ENCODE data around the gene TMEM181.
A peak's percentile ranks its signal among the peaks of the same experiment; 100 is the strongest.
"Not testable (repeated sequence)": the region's sequence is repeated elsewhere in the genome, so short reads cannot be mapped to it uniquely, and the experiment has no call there.

Gene TMEM181

DNA sequence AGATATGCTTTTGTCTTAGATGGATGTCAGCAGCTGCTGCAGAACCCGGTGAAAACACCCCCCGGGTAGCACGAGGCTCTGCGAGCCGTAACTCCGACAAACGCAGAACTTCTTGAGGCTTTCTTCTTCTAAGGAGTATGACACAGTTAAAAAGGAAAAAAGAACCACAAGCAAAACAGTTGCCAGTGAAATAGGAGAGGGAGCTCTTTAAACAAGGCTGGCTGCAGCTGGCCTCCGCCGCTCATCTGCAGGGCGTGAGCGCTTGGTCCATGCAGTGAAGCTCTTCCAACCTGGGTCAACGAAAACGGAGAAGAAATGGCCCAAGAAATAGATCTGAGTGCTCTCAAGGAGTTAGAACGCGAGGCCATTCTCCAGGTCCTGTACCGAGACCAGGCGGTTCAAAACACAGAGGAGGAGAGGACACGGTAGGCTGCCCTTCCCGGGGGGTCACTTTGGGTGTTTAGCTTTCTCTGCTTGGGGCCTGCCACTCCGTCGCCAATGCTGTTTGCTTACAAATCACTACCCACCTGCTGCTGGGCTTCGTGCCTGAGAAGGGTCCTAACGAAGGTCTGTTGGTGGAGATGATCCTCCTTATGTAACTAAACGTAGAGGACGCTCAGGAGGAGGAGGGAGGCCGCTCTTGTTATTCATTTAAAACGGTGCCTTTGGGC lies 103.2 kb downstream of the TMEM181 start:
- DNase-seq = no peak

DNA sequence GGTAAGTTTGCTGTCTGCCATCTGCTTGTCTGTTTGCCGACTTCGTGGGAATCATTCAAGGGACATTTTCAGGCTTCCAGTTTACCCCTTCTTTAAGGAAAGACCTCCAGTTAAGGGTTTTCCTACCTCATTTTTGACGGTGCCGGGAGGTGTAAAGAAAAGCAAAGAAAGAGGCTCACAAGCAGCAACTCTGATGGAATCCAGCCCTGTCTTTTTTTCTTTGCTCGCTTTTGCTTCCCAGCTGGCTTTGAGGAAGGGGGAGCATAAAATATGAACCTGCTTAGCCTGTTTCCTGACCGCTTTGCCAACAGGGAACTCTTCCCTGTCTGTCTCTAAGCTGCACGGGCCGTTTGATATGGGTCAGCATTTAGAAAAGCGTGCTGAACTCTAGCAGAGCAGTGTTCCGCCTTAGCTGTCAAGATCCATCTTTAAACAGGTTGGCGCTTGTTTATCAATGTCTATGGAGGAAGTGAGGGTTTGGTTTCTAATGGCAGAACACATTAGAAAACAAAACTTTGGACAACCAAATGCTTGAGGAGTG lies 103.8 kb downstream of the TMEM181 start:
- no peak for DNase-seq

DNA sequence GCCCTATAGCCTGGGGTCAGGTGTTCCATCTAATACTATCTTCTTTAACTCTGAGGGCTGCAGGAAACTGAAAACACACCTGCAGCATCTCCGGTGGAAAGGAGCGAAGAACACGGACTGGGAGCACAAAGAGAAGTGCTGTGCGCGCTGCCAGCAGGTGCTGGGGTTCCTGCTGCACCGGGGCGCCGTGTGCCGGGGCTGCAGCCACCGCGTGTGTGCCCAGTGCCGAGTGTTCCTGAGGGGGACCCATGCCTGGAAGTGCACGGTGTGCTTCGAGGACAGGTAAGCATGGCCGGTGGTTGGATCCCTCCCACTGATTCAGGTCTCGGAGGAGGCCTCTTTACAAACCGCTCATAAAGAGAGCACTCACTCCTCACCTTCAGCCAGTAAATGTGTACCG lies 105.4 kb downstream of the TMEM181 start:
- DNase-seq = no peak

DNA sequence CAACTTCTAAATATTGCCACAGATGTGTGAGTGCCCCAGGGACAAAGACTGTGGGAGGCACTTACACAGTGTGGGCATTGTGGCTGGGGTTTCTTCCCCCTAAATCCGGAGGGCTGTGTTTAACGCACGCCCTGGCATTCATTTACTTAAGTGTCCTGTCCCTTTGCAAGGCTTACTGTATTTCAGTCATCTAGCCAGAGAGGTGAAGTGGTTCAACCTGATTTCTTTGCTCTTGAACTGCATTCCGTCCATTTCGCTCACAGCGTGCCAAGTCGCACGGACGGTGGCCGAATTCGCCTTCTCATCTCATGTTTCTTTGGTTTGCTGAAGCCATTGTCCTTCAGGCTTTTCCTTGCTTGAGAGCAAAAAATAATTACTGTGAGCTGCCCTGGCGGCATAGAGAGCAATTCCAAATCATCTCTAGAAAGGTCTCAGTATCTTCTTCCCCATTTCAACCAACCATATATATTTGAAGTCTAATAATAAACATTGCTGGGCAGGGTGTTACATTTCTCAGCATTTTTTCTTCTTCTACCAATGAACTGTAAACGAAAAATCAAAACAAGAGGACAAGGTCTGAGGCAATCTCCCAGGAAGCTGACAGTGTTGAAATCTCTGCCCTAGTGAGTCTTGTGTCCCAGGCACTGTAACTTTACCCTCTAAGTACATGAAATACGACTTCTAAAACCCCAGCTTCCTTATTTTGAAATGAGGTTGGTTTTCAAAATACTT lies 106.9 kb downstream of the TMEM181 start:
- DNase-seq = peak in 1 of 14 donors; percentile 18

DNA sequence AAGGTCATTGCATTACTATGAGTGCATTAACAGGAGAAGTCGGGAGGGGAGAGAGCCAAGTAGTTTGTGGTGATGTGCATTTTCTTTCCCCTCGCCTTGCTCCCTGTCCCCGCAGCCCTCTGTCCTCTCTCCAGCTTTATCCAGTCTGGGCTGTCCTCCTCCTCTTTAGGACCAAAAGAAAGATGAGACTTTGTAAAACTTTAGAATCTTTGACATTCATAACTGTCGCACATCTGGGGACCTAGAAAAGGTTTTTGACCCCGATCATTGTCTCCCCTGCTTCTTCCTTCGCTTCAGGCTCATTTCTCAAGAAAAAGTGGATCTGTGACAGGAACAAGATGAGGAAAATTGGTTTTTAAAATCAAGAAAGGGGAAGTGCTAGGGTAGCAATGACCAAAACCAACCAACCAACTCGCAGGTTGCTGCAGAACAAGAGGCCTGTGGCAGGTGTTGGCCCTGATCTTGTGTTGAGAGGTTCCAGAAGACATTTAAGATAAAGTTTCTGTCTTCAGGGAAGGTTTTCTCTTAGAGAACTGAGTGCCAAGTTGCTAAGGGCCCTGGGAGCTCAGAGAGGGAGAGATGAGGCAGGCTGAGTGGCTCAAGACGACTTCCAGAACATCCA lies 107.6 kb downstream of the TMEM181 start:
- no peak for DNase-seq

DNA sequence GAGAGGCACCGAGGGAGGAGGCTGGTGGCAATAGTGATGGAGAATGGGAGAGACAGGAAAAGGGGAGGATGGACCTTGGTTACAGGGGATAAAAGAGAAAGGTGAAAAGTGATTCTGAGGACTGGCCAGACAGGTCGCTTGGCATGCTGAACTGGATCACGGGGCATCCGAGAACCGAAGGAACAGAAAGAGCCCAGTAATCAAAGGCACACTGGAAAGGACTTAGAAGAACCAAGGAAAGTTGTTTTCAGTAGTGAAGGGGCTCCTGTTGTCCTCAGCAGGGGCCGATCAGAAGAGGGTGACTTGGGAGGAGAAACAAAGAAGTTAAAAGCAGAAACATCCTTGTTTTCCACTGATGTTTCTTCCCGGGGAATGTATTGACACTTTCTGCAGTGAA lies 108.8 kb downstream of the TMEM181 start:
- no peak for DNase-seq

DNA sequence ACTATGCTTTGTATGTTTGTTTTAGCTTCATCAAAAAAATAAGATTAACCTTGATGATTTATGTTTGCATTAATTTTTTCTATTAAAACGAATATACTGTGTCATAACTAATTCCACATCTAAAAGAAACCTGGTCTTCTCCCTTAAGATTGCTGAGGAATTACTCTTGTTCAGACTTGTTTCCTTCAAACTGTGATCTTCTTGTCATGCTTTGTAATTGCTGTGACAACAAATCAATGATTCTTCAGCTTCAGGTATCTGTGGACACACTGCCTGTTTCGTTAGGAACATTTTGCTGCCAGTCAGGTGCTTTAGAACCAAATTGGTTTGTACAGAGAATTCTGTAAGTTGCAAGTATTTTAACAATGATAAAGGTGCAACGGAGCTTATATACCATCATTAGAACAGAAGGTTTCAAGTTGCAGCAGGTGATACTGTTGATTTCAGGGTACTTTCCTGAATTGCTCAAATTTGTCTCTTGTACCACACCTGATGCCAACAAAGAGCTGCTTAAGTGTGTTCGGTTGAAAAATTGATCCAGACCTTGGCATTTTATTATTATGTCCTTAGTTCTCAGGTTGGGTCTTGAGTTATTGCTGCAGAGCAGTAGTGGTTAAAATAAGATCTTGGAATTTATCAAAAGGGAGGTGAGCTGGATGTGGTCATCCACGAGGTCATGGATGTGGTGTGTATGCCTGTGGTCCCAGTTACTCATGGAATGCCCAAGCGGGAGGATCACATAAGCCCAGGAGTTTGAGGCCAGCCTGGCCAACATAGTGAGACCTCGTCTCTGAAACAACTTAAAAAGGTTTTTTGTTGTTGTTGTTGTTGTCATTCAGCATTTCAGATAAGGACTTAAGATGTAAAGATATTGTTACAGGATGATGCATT lies 109.5 kb downstream of the TMEM181 start:
- DNase-seq = no peak

DNA sequence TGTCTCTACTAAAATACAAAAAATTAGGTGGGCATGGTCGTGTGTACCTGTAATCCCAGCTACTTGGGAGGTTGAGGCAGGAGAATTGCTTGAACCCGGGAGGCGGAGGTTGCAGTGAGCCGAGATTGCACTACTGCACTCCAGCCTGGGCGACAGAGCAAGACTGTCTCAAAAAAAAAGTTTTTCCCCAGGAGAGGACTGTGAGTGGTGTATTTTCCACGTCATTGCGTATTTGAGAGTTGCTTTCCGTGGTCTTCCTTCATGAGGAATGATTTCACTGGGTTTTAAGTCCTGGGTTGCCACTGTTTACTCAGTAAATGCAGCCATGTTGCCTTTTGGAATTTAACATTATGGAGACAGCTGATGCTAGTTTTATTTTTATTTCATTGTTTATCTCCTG lies 112.2 kb downstream of the TMEM181 start:
- DNase-seq = not testable (repeated sequence)

DNA sequence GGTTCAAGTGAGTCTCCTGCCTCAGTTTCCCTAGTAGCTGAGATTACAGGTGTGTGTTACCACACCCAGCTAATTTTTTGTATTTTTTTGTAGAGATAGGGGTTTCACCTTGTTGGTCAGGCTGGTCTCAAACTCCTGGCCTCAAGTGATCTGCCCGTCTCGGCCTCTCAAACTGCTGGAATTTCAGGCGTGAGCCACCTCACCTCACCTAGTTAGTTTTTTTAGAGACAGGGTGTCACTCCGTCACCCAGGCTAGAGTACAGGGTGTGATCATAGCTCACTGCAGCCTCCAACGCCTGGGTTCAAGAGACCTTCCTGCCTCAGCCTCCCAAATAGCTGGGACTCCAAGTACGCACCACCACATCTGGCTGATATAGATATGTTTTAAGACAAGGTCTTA lies 112.8 kb downstream of the TMEM181 start:
- no peak for DNase-seq

DNA sequence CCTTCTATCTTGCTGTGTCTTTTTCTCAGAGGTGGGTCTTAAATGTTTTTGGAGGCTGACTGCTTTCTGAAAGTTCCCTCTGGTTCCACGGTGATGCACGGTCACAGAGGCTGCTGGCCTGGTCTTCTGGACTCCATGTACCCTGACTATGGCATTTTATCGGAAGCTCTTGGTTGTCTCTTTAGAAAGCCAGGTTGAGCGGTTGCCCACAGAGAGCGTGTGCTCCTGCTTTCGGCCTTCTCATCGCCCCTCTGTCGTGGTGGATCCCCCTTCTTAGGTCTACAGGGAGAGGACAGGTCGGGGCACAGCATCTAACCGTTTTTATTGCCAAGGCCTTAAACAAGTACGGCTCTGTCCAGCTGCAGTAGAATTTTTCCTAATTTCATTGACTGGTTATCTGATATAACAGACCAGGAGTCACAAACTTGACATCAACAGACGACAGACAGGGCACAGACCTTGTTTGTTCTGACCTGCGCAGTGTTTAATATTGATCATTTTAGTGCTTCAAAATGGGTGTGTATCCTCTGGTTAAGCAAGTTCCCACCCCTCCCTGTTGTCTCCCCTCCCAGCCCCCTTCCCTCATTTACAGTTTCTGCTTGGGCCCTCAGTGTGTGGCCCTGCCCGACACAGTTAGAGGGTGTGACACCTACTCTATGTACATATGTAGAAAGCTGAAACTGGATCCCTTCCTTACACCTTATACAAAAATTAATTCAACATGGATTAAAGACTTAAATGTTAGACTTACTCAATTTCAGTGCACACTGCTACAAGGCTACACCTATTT lies 114.6 kb downstream of the TMEM181 start:
- DNase-seq = no peak

DNA sequence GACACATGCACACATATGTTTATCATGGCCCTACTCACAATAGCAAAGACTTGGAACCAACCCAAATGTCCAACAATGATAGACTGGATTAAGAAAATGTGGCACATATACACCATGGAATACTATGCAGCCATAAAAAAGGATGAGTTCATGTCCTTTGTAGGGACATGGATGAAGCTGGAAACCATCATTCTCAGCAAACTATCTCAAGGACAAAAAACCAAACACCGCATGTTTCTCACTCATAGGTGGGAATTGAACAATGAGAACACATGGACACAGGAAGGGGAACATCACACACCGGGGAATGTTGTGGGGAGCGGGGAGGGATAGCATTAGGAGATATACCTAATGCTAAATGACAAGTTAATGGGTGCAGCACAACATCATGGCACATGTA lies 117.2 kb downstream of the TMEM181 start:
- DNase-seq = not testable (repeated sequence)

DNA sequence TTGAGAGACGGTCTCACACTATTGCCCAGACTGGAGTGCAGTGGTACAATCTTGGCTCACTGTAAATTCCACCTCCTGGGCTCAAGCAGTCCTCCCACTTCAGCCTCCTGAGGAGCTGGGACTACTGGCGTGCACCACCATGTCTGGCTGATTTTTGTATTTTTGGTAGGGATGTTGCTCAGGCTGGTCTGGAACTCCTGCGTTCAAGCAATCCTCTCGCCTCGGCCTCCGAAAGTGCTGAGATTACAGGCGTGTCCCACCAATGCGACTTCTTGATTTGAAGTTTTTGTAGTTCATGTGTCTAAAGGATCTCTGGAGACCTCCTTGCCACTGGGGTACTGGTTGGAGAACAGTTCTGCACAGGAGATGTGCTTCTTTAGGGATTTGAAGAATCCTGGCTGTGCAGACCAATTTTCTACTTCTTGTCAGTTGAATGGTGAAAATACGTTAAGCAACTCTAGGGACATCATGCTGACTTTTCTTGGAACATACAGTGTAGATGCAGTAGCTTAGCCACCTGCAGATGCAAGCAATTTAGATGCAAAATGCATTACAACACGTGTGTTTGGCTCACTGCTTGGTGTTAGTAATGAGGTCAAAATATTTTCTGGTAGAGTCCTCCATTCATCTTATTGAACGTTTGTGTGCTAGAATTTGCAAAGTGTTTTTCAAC lies 118.2 kb downstream of the TMEM181 start:
- no peak for DNase-seq

DNA sequence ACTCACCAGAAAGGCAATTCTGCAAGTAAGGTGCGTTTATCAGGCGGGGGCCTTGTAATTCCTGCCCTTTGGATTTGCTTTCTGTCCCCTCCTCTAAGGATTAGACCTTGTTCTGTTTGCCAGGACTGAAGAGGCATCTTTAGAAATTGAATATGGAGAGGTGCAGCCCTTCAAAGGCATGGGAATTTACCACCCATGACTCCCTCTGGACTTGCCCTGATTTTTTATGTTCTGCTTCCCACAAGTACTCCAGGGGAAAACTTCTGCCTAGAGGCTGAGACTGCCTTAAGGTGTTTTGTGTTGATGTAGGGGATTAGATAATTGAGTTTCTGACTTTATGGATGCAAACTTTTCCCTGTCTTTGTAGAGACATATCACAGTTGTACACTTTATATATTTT lies 120.1 kb downstream of the TMEM181 start:
- no peak for DNase-seq

DNA sequence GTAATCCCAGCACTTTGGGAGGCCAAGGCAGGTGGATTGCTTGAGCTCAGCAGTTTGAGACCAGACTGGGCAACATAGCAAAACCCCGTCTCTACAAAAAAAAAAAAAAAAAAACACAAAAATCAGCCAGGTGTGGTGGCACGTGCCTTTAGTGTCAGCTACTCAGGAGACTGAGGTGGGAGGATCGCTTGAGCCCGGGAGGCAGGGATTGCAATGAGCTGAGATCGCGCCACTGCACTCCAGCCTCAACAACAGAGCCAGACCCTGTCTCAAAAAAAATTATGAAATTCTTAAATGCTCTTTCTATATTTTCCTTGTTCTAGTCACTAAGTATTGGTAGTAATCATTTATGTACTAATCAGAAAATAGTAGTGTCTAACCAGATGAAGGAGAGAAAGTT lies 120.6 kb downstream of the TMEM181 start:
- no peak for DNase-seq

DNA sequence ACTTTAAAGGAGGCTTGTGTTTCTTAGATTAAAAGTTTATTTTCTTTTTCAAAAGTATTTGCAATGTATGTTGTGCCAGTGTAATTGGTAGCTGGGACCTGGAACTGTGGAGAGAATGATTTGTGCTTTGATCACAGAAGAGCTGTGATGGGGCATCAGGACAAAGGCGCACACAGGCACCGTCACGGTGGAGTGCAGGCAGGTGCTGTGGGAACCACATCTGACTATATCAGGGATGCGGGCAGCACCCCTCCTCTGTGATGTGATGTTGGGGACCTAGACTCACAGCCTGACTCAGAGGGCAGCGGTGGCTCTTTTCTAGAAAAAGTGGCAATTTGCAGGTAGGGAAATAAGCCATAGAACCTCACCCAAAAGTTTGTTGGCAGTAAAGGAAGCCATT lies 124.4 kb downstream of the TMEM181 start:
- DNase-seq = no peak

DNA sequence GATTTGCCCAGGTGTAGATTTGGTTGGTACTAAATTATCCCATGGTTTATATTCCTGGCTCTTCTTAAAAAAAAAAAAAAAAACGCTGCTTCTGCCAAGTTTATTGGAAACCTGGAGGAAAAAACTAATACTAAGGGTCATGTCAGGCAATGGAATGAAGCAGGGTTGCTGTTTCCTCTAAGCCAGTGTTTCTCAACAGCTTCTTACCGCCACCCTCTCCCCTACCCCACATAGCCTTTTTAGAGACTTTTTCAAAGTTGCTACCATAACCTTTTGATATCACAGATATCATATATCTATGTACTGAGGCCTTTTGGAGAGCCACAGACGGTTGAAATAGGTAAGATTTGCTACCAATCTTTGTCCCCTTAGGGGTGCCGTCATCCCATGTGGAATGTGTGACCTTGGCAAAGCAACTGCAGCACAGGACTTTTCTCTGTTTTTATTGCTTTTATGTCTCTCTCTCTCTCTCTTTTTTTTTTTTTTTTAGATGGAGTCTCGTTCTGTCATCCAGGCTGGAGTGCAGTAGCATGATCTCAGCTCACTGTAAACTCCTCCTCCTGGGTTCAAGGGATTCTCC lies 124.9 kb downstream of the TMEM181 start:
- DNase-seq = no peak

All from C1 segment of cervical spinal cord (tissue), 14 donors.